H1 (cell line): Measurements from ENCODE around the gene SURF1.

ENCODE experiments used
- ATF2 ChIP-seq: IDR thresholded peaks from 2 replicates; pipeline ENCODE4 v1.6.1; 2012; ENCODE audit warnings: low read length, inconsistent platforms
- CHD1 ChIP-seq: IDR thresholded peaks from 2 replicates; pipeline ENCODE4 v1.6.1; 2012; ENCODE audit warnings: low read depth, low read length, improper control_type of control experiment
- CTCF ChIP-seq, 3 experiments: IDR thresholded peaks; 1 replicate in 2 of 3; 2 replicates in 1 of 3; pipeline versions ENCODE4 v1.5.1 to v1.6.1; 2011; ENCODE audit warnings: low read length in 3 of 3, mild to moderate bottlenecking in 3 of 3, inconsistent platforms in 2 of 3, low read depth in 1 of 3, moderate library complexity in 1 of 3; ENCODE audit not compliant: insufficient read depth in 1 of 3; ENCODE audit errors: control extremely low read depth in 1 of 3
- FOSL1 ChIP-seq: IDR thresholded peaks from 2 replicates; pipeline ENCODE4 v1.6.1; 2011; ENCODE audit warnings: mild to moderate bottlenecking, low read depth, low read length, moderate library complexity; ENCODE audit not compliant: insufficient read depth
- GTF2F1 ChIP-seq: IDR thresholded peaks from 2 replicates; pipeline ENCODE4 v1.6.1; 2012; ENCODE audit warnings: low read depth, low read length, improper control_type of control experiment, borderline replicate concordance
- HDAC2 ChIP-seq, 2 experiments: fragments of 300-600 bp in 1 of 2; sonication (generic) in 1 of 2; IDR thresholded peaks; 2 replicates each; pipeline ENCODE4 v1.6.1; 2011 to 2012; ENCODE audit warnings: low read depth in 2 of 2, low read length in 2 of 2, mild to moderate bottlenecking in 2 of 2, moderate library complexity in 2 of 2, borderline replicate concordance in 1 of 2, inconsistent platforms in 1 of 2
- MAFK ChIP-seq: IDR thresholded peaks from 2 replicates; pipeline ENCODE4 v1.6.1; 2012; ENCODE audit warnings: low read depth, mild to moderate bottlenecking, improper control_type of control experiment, low read length
- MAX ChIP-seq: IDR thresholded peaks from 2 replicates; pipeline ENCODE4 v1.6.1; 2012; ENCODE audit warnings: inconsistent platforms
- POLR2A ChIP-seq, 2 experiments: IDR thresholded peaks; 1 replicate in 1 of 2; 2 replicates in 1 of 2; pipeline ENCODE4 v1.6.1; 2011; ENCODE audit warnings: low read depth in 2 of 2, low read length in 2 of 2, mild to moderate bottlenecking in 2 of 2; ENCODE audit errors: control extremely low read depth in 1 of 2
- POLR2AphosphoS5 ChIP-seq: IDR thresholded peaks from 2 replicates; pipeline ENCODE4 v1.6.1; 2011; ENCODE audit warnings: low read depth, low read length
- RFX5 ChIP-seq: IDR thresholded peaks from 2 replicates; pipeline ENCODE4 v1.6.1; 2011; ENCODE audit warnings: low read depth, low read length, improper control_type of control experiment, borderline replicate concordance
- SP1 ChIP-seq: IDR thresholded peaks from 2 replicates; pipeline ENCODE4 v1.6.1; 2011; ENCODE audit warnings: low read depth, low read length
- TEAD4 ChIP-seq: IDR thresholded peaks from 2 replicates; pipeline ENCODE4 v1.6.1; 2012; ENCODE audit warnings: low read depth, low read length, inconsistent platforms, mixed read lengths

- no peak for TF ChIP-seq CTCF (IDR thresholded peaks at IDR 0.05; ENCODE audit: control extremely low read depth in 1 of 3, insufficient read depth in 1 of 3, low read depth in 1 of 3, low read length in 3 of 3)
- no peak for TF ChIP-seq CHD1
- TF ChIP-seq ATF2, result no peak
- no peak for TF ChIP-seq MAFK
- TF ChIP-seq POLR2AphosphoS5, result no peak
- TF ChIP-seq TEAD4, result no peak
- TF ChIP-seq GTF2F1, result no peak
- no peak for TF ChIP-seq SP1
- no peak for TF ChIP-seq MAX
- no peak for TF ChIP-seq POLR2A (IDR thresholded peaks at IDR 0.05; ENCODE audit: control extremely low read depth in 1 of 2, low read depth in 2 of 2, low read length in 2 of 2)
- no peak for TF ChIP-seq RFX5
- TF ChIP-seq HDAC2 (IDR thresholded peaks at IDR 0.05; ENCODE audit: borderline replicate concordance in 1 of 2, low read depth in 2 of 2, low read length in 2 of 2), result no peak
- no peak for TF ChIP-seq FOSL1
These were observed 10.1 kb upstream of the SURF1 start for GRCh38 chr9:133366435-133366834.
